Measurements from ENCODE around the gene PCDHGA1. TPM values are rescaled to one million over a fixed set of nuclear protein-coding genes. Genes with fewer than 3 reads are reported as not detected.

The PCDHGA1 gene
- total and polyA plus RNA-seq, 9 donors: 0.44 to 0.86 (median 0.63) TPM

Other genes with a start within 250 kb of the PCDHGA1 start
Only the 30 nearest of the 38 such genes appear.
- 0.80 TPM for gene PCDHB8, start 152.7 kb upstream of the PCDHGA1 start, total RNA-seq
- gene PCDHB8, start 152.7 kb upstream of the PCDHGA1 start, polyA plus RNA-seq (ENCODE audit: insufficient read depth in 1 of 8, insufficient read length in 8 of 8, low replicate concordance in 1 of 8): 1 to 10 TPM in 6 of 8 donors, under 1 TPM in 2; 0.74 to 2.8 (median 1.8) TPM
- gene PCDHB16, start 148.1 kb upstream of the PCDHGA1 start, total RNA-seq: 2.1 TPM
- 1 to 10 TPM; 2.9 to 6.5 (median 4.7) TPM for gene PCDHB16, start 148.1 kb upstream of the PCDHGA1 start, polyA plus RNA-seq (ENCODE audit: insufficient read depth in 1 of 8, insufficient read length in 8 of 8, low replicate concordance in 1 of 8)
- 1.3 TPM for gene PCDHB9, start 143.4 kb upstream of the PCDHGA1 start, total RNA-seq
- gene PCDHB9, start 143.4 kb upstream of the PCDHGA1 start, polyA plus RNA-seq (ENCODE audit: insufficient read depth in 1 of 8, insufficient read length in 8 of 8, low replicate concordance in 1 of 8): 1 to 10 TPM; 1.7 to 3.6 (median 2.7) TPM
- gene PCDHB10, start 138.2 kb upstream of the PCDHGA1 start, total RNA-seq: 2.1 TPM
- gene PCDHB10, start 138.2 kb upstream of the PCDHGA1 start, polyA plus RNA-seq (ENCODE audit: insufficient read depth in 1 of 8, insufficient read length in 8 of 8, low replicate concordance in 1 of 8): 1 to 10 TPM; 4.1 to 5.1 (median 4.7) TPM
- gene PCDHB11, start 130.9 kb upstream of the PCDHGA1 start, total RNA-seq: 4.3 TPM
- gene PCDHB11, start 130.9 kb upstream of the PCDHGA1 start, polyA plus RNA-seq (ENCODE audit: insufficient read depth in 1 of 8, insufficient read length in 8 of 8, low replicate concordance in 1 of 8): 1 to 10 TPM; 1.9 to 4.1 (median 2.5) TPM
- gene PCDHB12, start 121.8 kb upstream of the PCDHGA1 start, total RNA-seq: 2.4 TPM
- gene PCDHB12, start 121.8 kb upstream of the PCDHGA1 start, polyA plus RNA-seq (ENCODE audit: insufficient read depth in 1 of 8, insufficient read length in 8 of 8, low replicate concordance in 1 of 8): 1 to 10 TPM; 2.1 to 3.5 (median 2.6) TPM
- gene PCDHB13, start 116.6 kb upstream of the PCDHGA1 start, total RNA-seq: 1.9 TPM
- 1 to 10 TPM; 1.6 to 4.5 (median 2.8) TPM for gene PCDHB13, start 116.6 kb upstream of the PCDHGA1 start, polyA plus RNA-seq (ENCODE audit: insufficient read depth in 1 of 8, insufficient read length in 8 of 8, low replicate concordance in 1 of 8)
- 4.8 TPM for gene PCDHB14, start 107.2 kb upstream of the PCDHGA1 start, total RNA-seq
- 1 to 10 TPM; 5.6 to 9.0 (median 6.7) TPM for gene PCDHB14, start 107.2 kb upstream of the PCDHGA1 start, polyA plus RNA-seq (ENCODE audit: insufficient read depth in 1 of 8, insufficient read length in 8 of 8, low replicate concordance in 1 of 8)
- 4.3 TPM for gene PCDHB15, start 85.1 kb upstream of the PCDHGA1 start, total RNA-seq
- 1 to 10 TPM; 5.3 to 8.6 (median 7.1) TPM for gene PCDHB15, start 85.1 kb upstream of the PCDHGA1 start, polyA plus RNA-seq (ENCODE audit: insufficient read depth in 1 of 8, insufficient read length in 8 of 8, low replicate concordance in 1 of 8)
- 0.22 TPM for gene SLC25A2, start 26.5 kb upstream of the PCDHGA1 start, total RNA-seq
- gene SLC25A2, start 26.5 kb upstream of the PCDHGA1 start, polyA plus RNA-seq (ENCODE audit: insufficient read depth in 1 of 8, insufficient read length in 8 of 8, low replicate concordance in 1 of 8): under 1 TPM in 1 of 8 donors, not detected in 7; 0.08 TPM
- 75.1 TPM for gene TAF7, start 9.7 kb upstream of the PCDHGA1 start, total RNA-seq
- gene TAF7, start 9.7 kb upstream of the PCDHGA1 start, polyA plus RNA-seq (ENCODE audit: insufficient read depth in 1 of 8, insufficient read length in 8 of 8, low replicate concordance in 1 of 8): 100 to 1,000 TPM in 1 of 8 donors, 10 to 100 TPM in 7; 65.9 to 108 (median 83.4) TPM
- 1.6 TPM for gene PCDHGA2, start 8.2 kb downstream of the PCDHGA1 start, total RNA-seq
- gene PCDHGA2, start 8.2 kb downstream of the PCDHGA1 start, polyA plus RNA-seq (ENCODE audit: insufficient read depth in 1 of 8, insufficient read length in 8 of 8, low replicate concordance in 1 of 8): 1 to 10 TPM; 1.6 to 2.8 (median 2.1) TPM
- gene PCDHGA3, start 13.3 kb downstream of the PCDHGA1 start, total RNA-seq: 1.2 TPM
- gene PCDHGA3, start 13.3 kb downstream of the PCDHGA1 start, polyA plus RNA-seq (ENCODE audit: insufficient read depth in 1 of 8, insufficient read length in 8 of 8, low replicate concordance in 1 of 8): 1 to 10 TPM in 4 of 8 donors, under 1 TPM in 4; 0.94 to 2.0 (median 1.0) TPM
- 1.3 TPM for gene PCDHGB1, start 19.6 kb downstream of the PCDHGA1 start, total RNA-seq
- under 1 TPM; 0.43 to 0.90 (median 0.63) TPM for gene PCDHGB1, start 19.6 kb downstream of the PCDHGA1 start, polyA plus RNA-seq (ENCODE audit: insufficient read depth in 1 of 8, insufficient read length in 8 of 8, low replicate concordance in 1 of 8)
- gene PCDHGA4, start 24.5 kb downstream of the PCDHGA1 start, total RNA-seq: 1.8 TPM
- gene PCDHGA4, start 24.5 kb downstream of the PCDHGA1 start, polyA plus RNA-seq (ENCODE audit: insufficient read depth in 1 of 8, insufficient read length in 8 of 8, low replicate concordance in 1 of 8): 1 to 10 TPM in 7 of 8 donors, under 1 TPM in 1; 0.71 to 2.2 (median 1.3) TPM
- gene PCDHGB2, start 29.5 kb downstream of the PCDHGA1 start, total RNA-seq: 1.5 TPM
- 1 to 10 TPM; 1.5 to 2.8 (median 1.9) TPM for gene PCDHGB2, start 29.5 kb downstream of the PCDHGA1 start, polyA plus RNA-seq (ENCODE audit: insufficient read depth in 1 of 8, insufficient read length in 8 of 8, low replicate concordance in 1 of 8)
- gene PCDHGA5, start 33.6 kb downstream of the PCDHGA1 start, total RNA-seq: 2.3 TPM
- gene PCDHGA5, start 33.6 kb downstream of the PCDHGA1 start, polyA plus RNA-seq (ENCODE audit: insufficient read depth in 1 of 8, insufficient read length in 8 of 8, low replicate concordance in 1 of 8): 1 to 10 TPM; 1.6 to 3.8 (median 2.3) TPM
- 1.7 TPM for gene PCDHGB3, start 39.7 kb downstream of the PCDHGA1 start, total RNA-seq
- 1 to 10 TPM in 7 of 8 donors, under 1 TPM in 1; 0.70 to 2.0 (median 1.2) TPM for gene PCDHGB3, start 39.7 kb downstream of the PCDHGA1 start, polyA plus RNA-seq (ENCODE audit: insufficient read depth in 1 of 8, insufficient read length in 8 of 8, low replicate concordance in 1 of 8)
- 3.5 TPM for gene PCDHGA6, start 43.4 kb downstream of the PCDHGA1 start, total RNA-seq
- 1 to 10 TPM; 2.2 to 4.4 (median 3.0) TPM for gene PCDHGA6, start 43.4 kb downstream of the PCDHGA1 start, polyA plus RNA-seq (ENCODE audit: insufficient read depth in 1 of 8, insufficient read length in 8 of 8, low replicate concordance in 1 of 8)
- 2.3 TPM for gene PCDHGA7, start 52.2 kb downstream of the PCDHGA1 start, total RNA-seq
- 1 to 10 TPM; 1.2 to 2.4 (median 1.5) TPM for gene PCDHGA7, start 52.2 kb downstream of the PCDHGA1 start, polyA plus RNA-seq (ENCODE audit: insufficient read depth in 1 of 8, insufficient read length in 8 of 8, low replicate concordance in 1 of 8)
- 4.2 TPM for gene PCDHGB4, start 57.2 kb downstream of the PCDHGA1 start, total RNA-seq
- 1 to 10 TPM; 1.7 to 3.6 (median 2.5) TPM for gene PCDHGB4, start 57.2 kb downstream of the PCDHGA1 start, polyA plus RNA-seq (ENCODE audit: insufficient read depth in 1 of 8, insufficient read length in 8 of 8, low replicate concordance in 1 of 8)
- 1.6 TPM for gene PCDHGA8, start 62.1 kb downstream of the PCDHGA1 start, total RNA-seq
- under 1 TPM; 0.31 to 0.95 (median 0.61) TPM for gene PCDHGA8, start 62.1 kb downstream of the PCDHGA1 start, polyA plus RNA-seq (ENCODE audit: insufficient read depth in 1 of 8, insufficient read length in 8 of 8, low replicate concordance in 1 of 8)
- 4.3 TPM for gene PCDHGB5, start 67.4 kb downstream of the PCDHGA1 start, total RNA-seq
- gene PCDHGB5, start 67.4 kb downstream of the PCDHGA1 start, polyA plus RNA-seq (ENCODE audit: insufficient read depth in 1 of 8, insufficient read length in 8 of 8, low replicate concordance in 1 of 8): 1 to 10 TPM; 3.0 to 6.3 (median 4.5) TPM
- gene PCDHGA9, start 72.3 kb downstream of the PCDHGA1 start, total RNA-seq: 3.8 TPM
- gene PCDHGA9, start 72.3 kb downstream of the PCDHGA1 start, polyA plus RNA-seq (ENCODE audit: insufficient read depth in 1 of 8, insufficient read length in 8 of 8, low replicate concordance in 1 of 8): 1 to 10 TPM; 3.0 to 4.7 (median 4.0) TPM
- 3.0 TPM for gene PCDHGB6, start 77.5 kb downstream of the PCDHGA1 start, total RNA-seq
- 1 to 10 TPM; 2.8 to 6.0 (median 4.3) TPM for gene PCDHGB6, start 77.5 kb downstream of the PCDHGA1 start, polyA plus RNA-seq (ENCODE audit: insufficient read depth in 1 of 8, insufficient read length in 8 of 8, low replicate concordance in 1 of 8)
- 3.0 TPM for gene PCDHGA10, start 82.5 kb downstream of the PCDHGA1 start, total RNA-seq
- 1 to 10 TPM; 1.3 to 3.4 (median 2.1) TPM for gene PCDHGA10, start 82.5 kb downstream of the PCDHGA1 start, polyA plus RNA-seq (ENCODE audit: insufficient read depth in 1 of 8, insufficient read length in 8 of 8, low replicate concordance in 1 of 8)
- 4.2 TPM for gene PCDHGB7, start 87.2 kb downstream of the PCDHGA1 start, total RNA-seq
- gene PCDHGB7, start 87.2 kb downstream of the PCDHGA1 start, polyA plus RNA-seq (ENCODE audit: insufficient read depth in 1 of 8, insufficient read length in 8 of 8, low replicate concordance in 1 of 8): 10 to 100 TPM in 1 of 8 donors, 1 to 10 TPM in 7; 5.0 to 10.5 (median 9.0) TPM
- gene PCDHGA11, start 90.5 kb downstream of the PCDHGA1 start, total RNA-seq: 3.1 TPM
- 1 to 10 TPM; 1.9 to 5.2 (median 3.4) TPM for gene PCDHGA11, start 90.5 kb downstream of the PCDHGA1 start, polyA plus RNA-seq (ENCODE audit: insufficient read depth in 1 of 8, insufficient read length in 8 of 8, low replicate concordance in 1 of 8)
- 2.4 TPM for gene PCDHGA12, start 100.0 kb downstream of the PCDHGA1 start, total RNA-seq
- 1 to 10 TPM; 1.4 to 3.6 (median 2.1) TPM for gene PCDHGA12, start 100.0 kb downstream of the PCDHGA1 start, polyA plus RNA-seq (ENCODE audit: insufficient read depth in 1 of 8, insufficient read length in 8 of 8, low replicate concordance in 1 of 8)
- 52.7 TPM for gene PCDHGC3, start 145.5 kb downstream of the PCDHGA1 start, total RNA-seq
- 100 to 1,000 TPM in 7 of 8 donors, 10 to 100 TPM in 1; 87.6 to 165 (median 131) TPM for gene PCDHGC3, start 145.5 kb downstream of the PCDHGA1 start, polyA plus RNA-seq (ENCODE audit: insufficient read depth in 1 of 8, insufficient read length in 8 of 8, low replicate concordance in 1 of 8)